Measurements from ENCODE around the gene SLC38A11.

Gene SLC38A11

GRCh38 chr2:164913640-164914350, 41.5 kb downstream of the SLC38A11 start:
- no peak for DNase-seq

DNA sequence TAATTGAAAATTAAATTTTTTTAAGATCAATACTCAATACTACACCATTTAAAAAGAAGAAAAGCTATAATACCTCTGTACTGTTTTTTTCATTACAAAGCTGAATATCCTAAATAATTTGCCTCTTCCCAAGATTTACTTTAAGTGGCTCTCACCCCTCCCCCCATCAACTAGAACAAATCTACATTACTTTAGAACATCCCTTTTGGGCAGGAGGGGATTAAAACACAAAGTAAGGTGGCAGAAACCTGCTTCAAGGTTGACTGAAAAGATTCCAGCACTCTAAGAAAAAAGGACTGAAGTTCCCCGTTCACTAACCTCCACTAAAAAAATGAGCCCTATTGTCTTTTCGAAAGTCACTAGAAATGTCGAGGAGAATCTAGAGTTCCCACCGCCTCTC, 42.3 kb downstream of the SLC38A11 start:
- DNase-seq = no peak

DNA sequence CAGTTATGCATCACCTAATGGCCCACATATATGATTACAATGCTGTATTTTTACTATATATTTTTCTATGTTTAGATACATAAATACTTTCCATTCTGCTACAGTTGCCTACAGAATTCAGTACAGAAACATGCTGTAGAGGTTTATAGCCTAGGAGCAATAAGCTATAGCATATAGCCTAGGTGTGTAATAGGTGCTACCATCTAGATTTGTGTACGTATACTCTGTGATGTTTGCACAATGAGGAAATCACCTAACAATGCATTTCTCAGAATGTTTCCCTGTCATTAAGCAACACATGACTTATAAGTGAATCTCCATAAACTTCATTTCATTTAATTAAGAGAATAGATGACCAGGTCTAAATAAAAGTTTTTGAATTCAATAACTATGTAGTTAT, 43.5 kb downstream of the SLC38A11 start:
- DNase-seq = no peak

GRCh38 chr2:164910101-164910899, 45.0 kb downstream of the SLC38A11 start:
- DNase-seq = no peak

DNA sequence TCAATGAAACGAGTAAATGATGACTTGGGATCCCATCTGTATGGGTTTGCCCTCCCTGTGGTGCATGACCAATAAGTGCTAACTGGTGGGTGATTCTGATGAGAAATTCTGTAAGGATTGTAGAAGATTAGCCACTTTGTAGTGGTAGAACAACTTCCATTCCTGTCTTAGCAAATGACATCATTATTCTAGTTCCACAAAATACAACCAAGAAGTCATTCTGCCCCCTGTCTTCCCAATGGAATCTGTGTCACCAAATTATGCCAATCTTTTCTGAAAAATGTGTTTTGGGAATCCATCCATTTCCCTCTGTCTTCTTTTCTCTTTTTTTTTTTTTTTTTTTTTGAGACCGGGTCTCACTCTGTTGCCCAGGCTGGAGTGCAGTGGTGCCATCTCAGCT, 48.4 kb downstream of the SLC38A11 start:
- DNase-seq = no peak

DNA sequence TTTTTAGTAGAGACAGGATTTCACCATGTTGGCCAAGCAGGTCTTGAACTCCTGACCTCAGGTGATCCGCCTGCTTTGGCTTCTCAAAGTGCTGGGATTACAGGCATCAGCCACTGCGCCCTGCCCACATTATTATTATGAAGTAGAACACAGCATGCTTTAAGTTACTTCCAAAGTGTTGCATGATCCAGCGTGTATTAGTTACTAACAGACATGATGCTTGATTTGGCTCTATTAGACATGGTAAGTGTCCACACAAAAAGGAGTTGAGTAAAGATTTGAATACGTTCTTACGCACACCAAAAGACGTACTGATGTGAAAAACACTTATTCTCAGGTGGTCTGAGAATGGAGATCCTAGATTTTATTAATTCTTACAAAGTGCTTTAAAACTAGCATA, 50.0 kb downstream of the SLC38A11 start:
- no peak for DNase-seq

DNA sequence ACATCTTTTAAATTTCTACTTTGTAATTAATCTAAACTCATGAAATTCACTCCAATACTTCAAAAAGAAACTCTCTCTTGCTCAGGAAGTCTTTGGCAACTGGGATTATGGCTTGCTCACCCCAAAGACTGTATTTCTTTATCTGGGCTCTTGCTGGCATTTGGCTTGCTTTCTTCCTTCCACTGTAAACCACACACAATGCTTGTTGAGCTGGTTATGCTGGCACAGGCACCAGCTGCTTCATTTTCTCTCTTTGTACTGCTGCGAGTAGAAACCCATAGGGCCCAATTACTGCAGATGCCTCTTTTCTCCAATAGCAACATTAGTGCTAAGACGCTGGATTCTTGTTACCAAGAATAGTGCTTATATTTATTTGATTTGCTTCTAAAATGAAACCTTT, 51.4 kb downstream of the SLC38A11 start:
- DNase-seq = no peak

DNA sequence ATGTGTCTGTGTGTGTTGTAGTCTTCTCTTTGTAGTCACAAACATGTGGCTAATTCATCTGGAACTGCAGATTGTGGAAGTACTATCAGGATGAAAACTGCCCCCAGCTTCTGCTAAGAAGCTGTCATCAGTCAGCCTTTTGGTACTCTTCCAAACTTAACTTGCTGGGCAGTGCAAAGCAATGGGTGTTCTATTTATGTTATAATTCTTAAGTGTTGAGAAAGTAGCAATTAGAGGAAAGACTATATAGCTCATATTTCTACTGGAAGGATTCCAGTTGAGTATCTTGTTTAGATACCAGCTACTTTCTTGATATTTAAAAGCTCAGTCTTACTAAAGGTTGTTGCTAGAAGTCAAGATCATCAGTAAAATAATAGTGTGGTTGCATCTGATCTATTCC, 52.1 kb downstream of the SLC38A11 start:
- DNase-seq = no peak

- DNase-seq = no peak
Measured at GRCh38 chr2:164899121-164899520, 56.2 kb downstream of the SLC38A11 start.

GRCh38 chr2:164898475-164898874, 56.9 kb downstream of the SLC38A11 start:
- no peak for DNase-seq

- DNase-seq = no peak
Measured at GRCh38 chr2:164897469-164898260, 57.7 kb downstream of the SLC38A11 start.

DNA sequence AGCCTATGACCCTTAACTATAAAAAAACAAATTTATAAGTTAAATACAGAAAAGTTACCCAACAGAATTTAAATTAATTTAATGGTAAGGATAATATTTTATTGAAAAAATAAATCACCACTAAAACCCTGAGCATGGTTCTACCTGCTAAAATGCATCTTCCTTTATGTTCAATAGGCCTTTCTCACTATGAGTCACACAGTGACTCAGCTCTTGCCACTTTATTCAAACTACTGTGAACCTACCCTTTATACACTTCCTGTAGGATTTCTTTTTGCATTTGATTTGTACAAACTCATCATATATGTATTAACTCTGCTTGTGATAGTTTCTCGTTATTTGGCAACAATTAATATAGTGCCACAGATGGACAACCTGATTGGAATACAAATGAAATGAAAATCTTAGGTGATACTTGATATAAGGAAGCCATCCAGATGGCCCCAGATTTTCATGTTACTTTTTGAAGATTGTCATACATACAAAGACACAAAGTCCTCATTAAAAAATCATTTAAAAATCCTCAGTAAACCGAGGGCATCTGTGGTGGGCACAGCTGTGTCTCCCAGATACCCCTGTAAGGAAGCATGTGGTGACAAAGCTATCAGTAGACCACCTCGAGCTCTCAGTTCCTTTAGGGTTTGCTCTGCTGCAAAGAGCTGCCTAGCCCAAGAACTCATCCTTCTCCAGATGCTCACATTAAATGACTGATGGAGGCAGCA, 58.5 kb downstream of the SLC38A11 start:
- DNase-seq = no peak

GRCh38 chr2:164896226-164896625, 59.1 kb downstream of the SLC38A11 start:
- no peak for DNase-seq

DNA sequence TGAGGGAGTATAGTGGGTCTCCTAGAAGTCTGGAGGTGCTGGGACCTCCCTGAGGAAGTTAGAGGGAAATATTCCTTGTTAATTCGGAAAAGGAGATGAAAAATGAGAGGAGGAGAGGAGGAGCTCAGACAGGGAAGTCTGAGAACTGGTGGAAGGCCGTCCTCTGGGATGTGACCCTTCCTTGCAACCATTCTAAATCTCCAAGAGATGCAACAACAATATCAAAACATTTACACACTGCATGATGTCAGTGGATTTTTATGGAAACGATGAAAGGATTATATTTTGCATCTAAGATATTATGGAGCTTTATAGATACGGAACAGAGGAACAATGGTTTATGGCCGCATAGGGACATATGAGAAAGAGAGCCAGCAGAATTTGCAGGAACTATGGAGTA, 63.9 kb downstream of the SLC38A11 start:
- no peak for DNase-seq

- DNase-seq = no peak
Measured at GRCh38 chr2:164890544-164890943, 64.8 kb downstream of the SLC38A11 start.

GRCh38 chr2:164888592-164888991, 66.7 kb downstream of the SLC38A11 start:
- DNase-seq = no peak

DNA sequence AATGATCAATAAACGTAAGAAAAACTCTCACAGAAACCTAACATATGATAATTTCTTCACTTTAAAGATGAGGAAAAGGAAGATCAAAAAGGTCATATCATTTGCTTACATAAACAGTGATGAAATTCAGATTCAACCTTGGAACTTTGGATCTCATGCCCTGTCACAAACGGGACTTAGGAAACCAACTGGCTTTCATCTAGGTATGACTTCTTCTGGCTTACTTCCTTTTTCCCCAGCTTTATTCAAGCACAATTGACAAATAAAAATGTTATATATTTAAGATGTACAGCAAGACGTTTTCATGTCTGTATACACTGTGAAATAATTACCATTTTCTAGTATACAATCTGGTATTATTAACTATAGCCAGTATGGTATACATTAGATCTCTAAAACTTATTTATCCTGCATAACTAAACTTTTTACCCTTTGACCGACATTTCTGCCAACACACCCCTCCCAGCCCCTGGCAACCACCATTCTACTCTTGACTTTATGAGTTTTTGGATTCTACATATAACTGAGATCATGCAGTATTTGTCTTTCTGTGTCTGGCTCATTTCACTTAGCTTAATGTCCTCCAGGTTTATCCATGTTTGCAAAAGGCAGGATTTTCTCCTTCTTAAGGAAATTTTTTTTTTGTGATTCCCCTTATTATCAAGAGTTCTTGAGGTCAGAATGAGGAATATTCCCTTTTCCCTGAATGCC, 67.7 kb downstream of the SLC38A11 start:
- DNase-seq = no peak

DNA sequence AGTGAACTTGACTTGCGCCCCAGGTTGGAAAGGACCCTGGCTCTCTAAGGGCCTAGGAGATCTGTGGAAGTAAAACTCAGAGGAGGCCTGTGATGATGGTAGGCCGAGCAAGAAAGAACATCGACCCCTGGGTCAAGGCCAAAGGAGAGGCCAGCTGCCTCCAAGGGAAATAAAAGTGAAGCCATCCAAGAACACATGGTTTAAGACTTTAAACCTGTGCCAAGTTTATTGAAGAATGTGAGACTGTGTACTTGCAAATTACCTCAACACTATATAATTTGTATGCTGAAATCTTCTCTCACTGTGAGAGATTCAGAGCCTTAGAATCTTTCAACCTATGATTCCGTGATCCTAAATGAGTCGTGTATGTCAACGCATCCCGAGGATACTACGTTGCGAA, 73.0 kb downstream of the SLC38A11 start:
- DNase-seq = no peak

DNA sequence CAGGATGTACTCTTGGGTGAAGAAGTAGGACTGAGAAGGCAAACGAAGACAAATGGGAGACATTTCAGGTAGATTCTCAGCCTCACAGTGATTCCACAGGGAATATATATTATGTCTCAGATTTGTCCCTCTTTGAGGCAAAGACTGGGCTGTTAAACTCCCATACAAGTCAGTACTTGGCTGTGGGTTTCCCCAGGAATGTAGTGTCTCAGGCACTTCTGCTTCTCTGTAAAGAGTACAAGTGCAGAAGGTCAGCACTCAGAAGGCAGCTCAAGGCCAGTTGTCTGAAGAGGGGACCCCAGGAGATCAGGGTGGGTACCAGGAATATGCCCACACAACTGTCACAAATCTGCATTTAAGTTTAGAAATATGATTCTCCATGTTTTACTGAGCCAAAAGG, 73.8 kb downstream of the SLC38A11 start:
- DNase-seq = no peak

DNA sequence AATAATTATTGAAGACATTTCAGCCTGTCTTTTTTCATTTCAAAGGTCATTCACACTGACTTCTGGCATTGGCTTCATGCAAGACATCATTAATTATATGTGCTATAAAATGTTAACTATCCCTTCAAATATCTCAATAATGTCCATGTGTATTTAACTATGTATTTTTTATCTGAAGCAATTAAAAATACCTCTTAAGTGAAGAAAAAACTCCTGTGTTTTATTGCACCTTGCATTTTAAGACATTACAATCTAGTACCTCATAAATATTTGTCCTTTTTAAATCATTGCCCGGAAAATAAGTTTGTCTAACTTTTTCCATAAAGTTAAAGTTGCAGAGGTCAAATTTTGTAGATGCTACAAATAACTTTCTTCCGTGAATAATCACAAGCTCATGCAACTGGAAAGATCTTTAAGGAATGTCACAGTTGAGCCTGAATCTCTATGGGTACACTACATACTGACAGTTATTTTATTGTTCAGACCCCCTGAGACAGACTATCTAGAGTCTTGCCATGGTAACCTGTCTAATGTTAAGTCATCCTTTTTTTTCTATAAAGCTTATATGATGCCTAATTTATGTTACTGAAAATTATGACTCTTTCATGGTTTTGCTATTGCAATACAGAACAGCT, 75.3 kb downstream of the SLC38A11 start:
- DNase-seq = no peak

- no peak for DNase-seq
Measured at GRCh38 chr2:164877927-164878326, 77.4 kb downstream of the SLC38A11 start.

- DNase-seq = no peak
Measured at GRCh38 chr2:164877169-164877568, 78.2 kb downstream of the SLC38A11 start.
